Esophagus (tissue), 2 donors: ENCODE measurements around the gene CGB1. TPM values are rescaled to one million over a fixed set of nuclear protein-coding genes. Genes with fewer than 3 reads are reported as not detected.
"Not testable (repeated sequence)": the region's sequence is repeated elsewhere in the genome, so short reads cannot be mapped to it uniquely, and the experiment has no call there.

Experiments used
- H3K27ac ChIP-seq, 2 donors: one replicate each; pipeline ENCODE4 v1.5.1; 2013; ENCODE audit warnings: low read depth in 2 of 2, mild to moderate bottlenecking in 2 of 2, inconsistent platforms in 1 of 2, low read length in 1 of 2, moderate library complexity in 1 of 2
- H3K27me3 ChIP-seq, 2 donors: one replicate each; pipeline ENCODE4 v1.6.1; 2013; ENCODE audit warnings: low read length in 2 of 2, control low read depth in 1 of 2, mild to moderate bottlenecking in 1 of 2; ENCODE audit not compliant: insufficient read depth in 2 of 2, control insufficient read depth in 1 of 2
- H3K36me3 ChIP-seq, 2 donors: one replicate each; pipeline ENCODE4 v1.6.1; 2013; ENCODE audit warnings: low read length in 1 of 2; ENCODE audit not compliant: control insufficient read depth in 2 of 2, insufficient read depth in 2 of 2
- H3K4me1 ChIP-seq, 2 donors: one replicate each; pipeline ENCODE4 v1.6.1; 2013; ENCODE audit warnings: low read length in 1 of 2; ENCODE audit not compliant: control insufficient read depth in 2 of 2, insufficient read depth in 2 of 2
- H3K4me3 ChIP-seq, 2 donors: one replicate each; pipeline ENCODE4 v1.5.1; 2013; ENCODE audit warnings: low read length in 2 of 2, mild to moderate bottlenecking in 2 of 2, low read depth in 1 of 2, moderate library complexity in 1 of 2
- H3K9me3 ChIP-seq, 2 donors: one replicate each; pipeline ENCODE4 v1.6.1; 2013; ENCODE audit warnings: mild to moderate bottlenecking in 2 of 2, low read depth in 1 of 2, low read length in 1 of 2, moderate library complexity in 1 of 2; ENCODE audit not compliant: control insufficient read depth in 2 of 2, insufficient read depth in 1 of 2
- WGBS, 2 donors: extraction: QIAGEN DNeasy Blood & Tissue Kit; methylation state at CpG; one replicate each; pipeline ENCODE4 v1.1.7; 2013; 5-methylcytosine and 5-hydroxymethylcytosine counted together
- polyA plus RNA-seq, 2 donors: library from polyadenylated mRNA; stranded (reverse); fragments of 200-250 nt; gene quantifications; one replicate each; pipeline ENCODE4 v1.2.3, GENCODE V29; 2013
- donor health status: healthy with polysubstance abuse.
- donor health status: Bipolar disorder and iron deficiency.

Gene CGB1
- polyA plus RNA-seq, 2 donors = not detected

- not testable (repeated sequence) for H3K36me3 ChIP-seq, H3K27me3 ChIP-seq, H3K4me1 ChIP-seq, H3K27ac ChIP-seq, H3K9me3 ChIP-seq, H3K4me3 ChIP-seq
- WGBS, 2 donors = 80 to 81% methylated on average over 3 to 4 of the region's 6 CpGs
Observed at GRCh38 chr19:49025088-49025487, 11.6 kb downstream of the CGB1 start.

GRCh38 chr19:49024233-49024632 is 12.5 kb downstream of the CGB1 start, which contains the start of gene CGB3:
CGB3 (minus strand) TSS chr19:49024333; CDS start chr19:49023971, 362 bp downstream.
- H3K36me3 ChIP-seq, H3K4me1 ChIP-seq, H3K9me3 ChIP-seq, H3K27ac ChIP-seq, H3K4me3 ChIP-seq, H3K27me3 ChIP-seq: not testable (repeated sequence)
- 61 to 69% methylated on average over 2 to 13 of the region's 15 CpGs for WGBS, 2 donors

- Histone ChIP-seq H3K4me3 (no peak overlapping the region), H3K27ac (no peak overlapping the region), H3K4me1 (peaks cover 2 to 7% of the 10 kb centered on the region in 2 donors), H3K36me3 (no peaks in the 10 kb centered on the region), H3K27me3 (no peaks in the 10 kb centered on the region), H3K9me3 (peaks cover 0 to 2% of the 10 kb centered on the region in 2 donors)
- WGBS, 2 donors = 89 to 95% methylated on average over 9 of the region's 9 CpGs
Observed at GRCh38 chr19:49022116-49022515, 14.6 kb downstream of the CGB1 start.

- H3K4me1 ChIP-seq = peaks cover 2 to 7% of the 10 kb centered on the region in 2 donors
- 30 to 41% methylated on average over 16 of the region's 16 CpGs for WGBS, 2 donors
- no peaks in the 10 kb centered on the region for H3K27me3 ChIP-seq
- H3K36me3 ChIP-seq = no peaks in the 10 kb centered on the region
- no peak overlapping the region for H3K27ac ChIP-seq
- H3K4me3 ChIP-seq = no peak overlapping the region
- peaks cover 0 to 2% of the 10 kb centered on the region in 2 donors for H3K9me3 ChIP-seq
Observed at GRCh38 chr19:49020931-49021895, 15.5 kb downstream of the CGB1 start.

- Histone ChIP-seq H3K36me3 (peaks cover 3 to 8% of the 10 kb centered on the region in 2 donors), H3K9me3 (peaks cover 0 to 2% of the 10 kb centered on the region in 2 donors), H3K27me3 (no peaks in the 10 kb centered on the region), H3K4me3 (no peak overlapping the region), H3K4me1 (peaks cover 2 to 7% of the 10 kb centered on the region in 2 donors), H3K27ac (no peak overlapping the region)
- 46 to 69% methylated on average over 11 of the region's 11 CpGs for WGBS, 2 donors
Observed at GRCh38 chr19:49020342-49020741, 16.4 kb downstream of the CGB1 start.

- 12% methylated on average over 41 of the region's 41 CpGs for WGBS, 2 donors
- H3K36me3 ChIP-seq = peaks cover 4 to 18% of the 10 kb centered on the region in 2 donors
- H3K4me1 ChIP-seq = peaks cover 2 to 7% of the 10 kb centered on the region in 2 donors
- H3K4me3 ChIP-seq = peak overlapping the region; percentile 22 to 37
- no peaks in the 10 kb centered on the region for H3K27me3 ChIP-seq
- H3K27ac ChIP-seq = no peak overlapping the region
- peaks cover 0 to 2% of the 10 kb centered on the region in 2 donors for H3K9me3 ChIP-seq
Observed at GRCh38 chr19:49019242-49019932, 17.3 kb downstream of the CGB1 start.

GRCh38 chr19:49018388-49019241 is 18.1 kb downstream of the CGB1 start:
- H3K9me3 ChIP-seq, H3K27me3 ChIP-seq: not testable (repeated sequence)

GRCh38 chr19:49017666-49018351 is 18.9 kb downstream of the CGB1 start:
- peaks cover 4 to 22% of the 10 kb centered on the region in 2 donors for H3K36me3 ChIP-seq
- H3K27ac ChIP-seq = no peak overlapping the region
- peaks cover 2 to 7% of the 10 kb centered on the region in 2 donors for H3K4me1 ChIP-seq

More at GRCh38 chr19:49018388-49019241, 18.1 kb downstream of the CGB1 start:
- Histone ChIP-seq H3K36me3 (peaks cover 4 to 22% of the 10 kb centered on the region in 2 donors), H3K4me3 (peak overlapping the region; percentile 22 to 37)
- H3K27ac ChIP-seq, H3K4me1 ChIP-seq: not testable (repeated sequence)
- WGBS, 2 donors = 3 to 7% methylated on average over 46 to 50 of the region's 50 CpGs

More at GRCh38 chr19:49017666-49018351, 18.9 kb downstream of the CGB1 start:
- H3K4me3 ChIP-seq = peak overlapping the region; percentile 22 to 29
- 0 to 1% methylated on average over 61 to 62 of the region's 62 CpGs for WGBS, 2 donors
- H3K27me3 ChIP-seq = no peaks in the 10 kb centered on the region
- peaks cover 0 to 2% of the 10 kb centered on the region in 2 donors for H3K9me3 ChIP-seq
